ENCODE measurements around the gene SPATS2L.

GRCh38 chr2:200352636-200353035 is 46.1 kb downstream of the SPATS2L start:
- TF ChIP-seq CTCF (IDR thresholded peaks at IDR 0.05) (no peak), EP300 (IDR thresholded peaks at IDR 0.05; ENCODE audit: low read depth) (no peak)
